Activated T-cell treated with anti-CD3 and anti-CD28 coated beads for 4 hours (primary cell): ENCODE measurements around the gene TMEM235.
"Not testable (repeated sequence)": the region's sequence is repeated elsewhere in the genome, so short reads cannot be mapped to it uniquely, and the experiment has no call there.

Source experiments
- DNase-seq: peaks from one replicate; pipeline ENCODE4 v3.0.0-alpha.2; 2020

The TMEM235 gene

GRCh38 chr17:78219396-78220150 lies 11.9 kb upstream of the TMEM235 start:
- DNase-seq, result no peak

- DNase-seq, result no peak
These were observed 8.4 kb upstream of the TMEM235 start for GRCh38 chr17:78223061-78223460.

GRCh38 chr17:78223765-78224164 lies 7.7 kb upstream of the TMEM235 start:
- DNase-seq, result no peak

GRCh38 chr17:78224231-78225087 lies 7.0 kb upstream of the TMEM235 start:
- no peak for DNase-seq

GRCh38 chr17:78225088-78225865 lies 6.2 kb upstream of the TMEM235 start:
- no peak for DNase-seq

- no peak for DNase-seq
These were observed 5.2 kb upstream of the TMEM235 start for GRCh38 chr17:78226055-78226758.

GRCh38 chr17:78226759-78227454 lies 4.5 kb upstream of the TMEM235 start:
- DNase-seq, result no peak

- DNase-seq, result no peak
These were observed 3.9 kb upstream of the TMEM235 start for GRCh38 chr17:78227455-78227916.

GRCh38 chr17:78228176-78228575 lies 3.3 kb upstream of the TMEM235 start:
- no peak for DNase-seq

GRCh38 chr17:78230252-78230962 lies 1.0 kb upstream of the TMEM235 start:
- no peak for DNase-seq

- no peak for DNase-seq
These were observed 794 bp downstream of the TMEM235 start for GRCh38 chr17:78231991-78232858.

- DNase-seq, result no peak
These were observed 1.4 kb downstream of the TMEM235 start for GRCh38 chr17:78232859-78233173.

- no peak for DNase-seq
These were observed 2.2 kb downstream of the TMEM235 start for GRCh38 chr17:78233678-78234077.

- DNase-seq, result no peak
These were observed 2.9 kb downstream of the TMEM235 start for GRCh38 chr17:78234261-78234865.

- not testable (repeated sequence) for DNase-seq
These were observed 3.6 kb downstream of the TMEM235 start for GRCh38 chr17:78235022-78235421.

- DNase-seq, result no peak
These were observed 4.5 kb downstream of the TMEM235 start for GRCh38 chr17:78235885-78236284.

GRCh38 chr17:78236362-78237127 lies 5.1 kb downstream of the TMEM235 start:
- DNase-seq, result no peak

- DNase-seq, result no peak
These were observed 6.1 kb downstream of the TMEM235 start for GRCh38 chr17:78237401-78238012.
